ENCODE measurements around the gene CLCNKA.

CLCNKA gene

DNA sequence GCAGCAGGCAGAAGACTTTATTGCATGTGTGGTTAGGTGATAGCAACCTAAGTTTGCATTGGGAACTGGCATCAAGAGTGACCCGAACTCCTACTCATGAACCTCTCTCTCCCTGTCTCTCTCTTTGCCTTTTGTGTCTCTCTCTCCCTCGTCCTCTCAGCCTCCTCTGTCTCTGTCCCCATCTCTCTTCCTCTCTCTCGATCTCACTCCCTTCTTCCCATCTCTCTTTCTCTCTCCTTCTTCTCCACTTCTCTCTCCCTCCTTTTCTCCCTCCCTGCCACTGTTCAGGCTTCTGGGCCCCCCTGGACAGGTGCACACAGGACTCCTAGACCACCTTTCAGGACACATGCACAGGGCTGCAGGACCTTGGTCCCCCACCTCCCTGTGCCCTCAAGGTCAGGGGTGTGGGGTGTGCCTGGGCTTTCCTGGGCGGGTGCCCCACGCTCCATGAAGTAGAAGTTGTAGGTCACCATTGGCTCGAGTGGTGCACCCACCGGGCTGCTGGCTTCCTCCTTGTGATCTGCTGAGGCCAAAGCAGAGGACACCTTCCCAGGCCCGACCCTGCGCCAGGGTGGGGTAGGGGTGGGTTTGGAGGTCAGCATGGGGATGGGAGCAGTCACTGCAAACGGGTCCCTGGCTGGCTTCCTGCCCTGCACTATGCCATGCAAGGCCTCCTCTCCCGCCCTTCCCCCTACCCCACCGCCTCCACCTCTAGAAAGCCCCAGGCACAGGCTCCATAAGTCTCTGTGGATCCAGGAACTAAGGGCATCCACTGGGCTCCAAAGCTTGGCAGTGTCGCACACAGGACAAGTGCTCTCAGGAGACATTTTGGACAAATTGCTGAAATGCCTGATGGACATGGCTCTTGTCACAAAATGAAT lies 32.7 kb upstream of the CLCNKA start:
- Histone ChIP-seq H3K4me1 (ENCODE audit: insufficient read depth, poor library complexity, severe bottlenecking) (no peaks in the 10 kb centered on the region), H3K27ac (ENCODE audit: poor library complexity, severe bottlenecking) (no peak overlapping the region), H3K27me3 (ENCODE audit: insufficient read depth, poor library complexity, severe bottlenecking) (no peaks in the 10 kb centered on the region), H3K9me3 (ENCODE audit: severe bottlenecking) (no peaks in the 10 kb centered on the region), H3K4me3 (ENCODE audit: severe bottlenecking) (no peak overlapping the region), H3K36me3 (ENCODE audit: low read depth) (no peaks in the 10 kb centered on the region)
- ATAC-seq (ENCODE audit: low read depth) (no peak), DNase-seq (ENCODE audit: low spot score) (no peak)
- TF ChIP-seq, protein P1, sequence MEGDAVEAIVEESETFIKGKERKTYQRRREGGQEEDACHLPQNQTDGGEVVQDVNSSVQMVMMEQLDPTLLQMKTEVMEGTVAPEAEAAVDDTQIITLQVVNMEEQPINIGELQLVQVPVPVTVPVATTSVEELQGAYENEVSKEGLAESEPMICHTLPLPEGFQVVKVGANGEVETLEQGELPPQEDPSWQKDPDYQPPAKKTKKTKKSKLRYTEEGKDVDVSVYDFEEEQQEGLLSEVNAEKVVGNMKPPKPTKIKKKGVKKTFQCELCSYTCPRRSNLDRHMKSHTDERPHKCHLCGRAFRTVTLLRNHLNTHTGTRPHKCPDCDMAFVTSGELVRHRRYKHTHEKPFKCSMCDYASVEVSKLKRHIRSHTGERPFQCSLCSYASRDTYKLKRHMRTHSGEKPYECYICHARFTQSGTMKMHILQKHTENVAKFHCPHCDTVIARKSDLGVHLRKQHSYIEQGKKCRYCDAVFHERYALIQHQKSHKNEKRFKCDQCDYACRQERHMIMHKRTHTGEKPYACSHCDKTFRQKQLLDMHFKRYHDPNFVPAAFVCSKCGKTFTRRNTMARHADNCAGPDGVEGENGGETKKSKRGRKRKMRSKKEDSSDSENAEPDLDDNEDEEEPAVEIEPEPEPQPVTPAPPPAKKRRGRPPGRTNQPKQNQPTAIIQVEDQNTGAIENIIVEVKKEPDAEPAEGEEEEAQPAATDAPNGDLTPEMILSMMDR (IDR thresholded peaks at IDR 0.05; ENCODE audit: poor library complexity, severe bottlenecking) = no peak

DNA sequence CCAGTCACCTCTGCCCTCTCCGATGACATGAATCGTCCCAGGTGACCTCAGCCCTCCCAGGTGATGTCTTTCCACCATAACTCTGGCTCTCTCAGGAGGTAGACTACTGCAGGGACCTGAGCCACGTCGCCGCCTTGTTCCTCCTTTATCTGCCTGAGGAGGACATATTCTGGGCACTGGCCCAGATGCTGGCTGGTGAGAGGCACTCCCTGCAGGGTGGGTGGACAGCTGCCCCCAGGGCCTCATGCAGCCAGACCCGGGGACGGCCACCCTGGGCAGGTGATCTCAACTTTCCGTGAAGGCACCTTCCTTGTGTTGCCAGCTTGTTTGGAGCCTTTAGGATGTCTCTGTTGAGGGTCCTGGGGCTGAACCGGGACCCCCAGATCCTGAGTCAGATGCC lies 32.1 kb upstream of the CLCNKA start:
- H3K4me3 ChIP-seq (ENCODE audit: severe bottlenecking) = no peak overlapping the region
- ATAC-seq (ENCODE audit: low read depth) = no peak
- TF ChIP-seq, protein P1 (IDR thresholded peaks at IDR 0.05; ENCODE audit: poor library complexity, severe bottlenecking) = no peak

DNA sequence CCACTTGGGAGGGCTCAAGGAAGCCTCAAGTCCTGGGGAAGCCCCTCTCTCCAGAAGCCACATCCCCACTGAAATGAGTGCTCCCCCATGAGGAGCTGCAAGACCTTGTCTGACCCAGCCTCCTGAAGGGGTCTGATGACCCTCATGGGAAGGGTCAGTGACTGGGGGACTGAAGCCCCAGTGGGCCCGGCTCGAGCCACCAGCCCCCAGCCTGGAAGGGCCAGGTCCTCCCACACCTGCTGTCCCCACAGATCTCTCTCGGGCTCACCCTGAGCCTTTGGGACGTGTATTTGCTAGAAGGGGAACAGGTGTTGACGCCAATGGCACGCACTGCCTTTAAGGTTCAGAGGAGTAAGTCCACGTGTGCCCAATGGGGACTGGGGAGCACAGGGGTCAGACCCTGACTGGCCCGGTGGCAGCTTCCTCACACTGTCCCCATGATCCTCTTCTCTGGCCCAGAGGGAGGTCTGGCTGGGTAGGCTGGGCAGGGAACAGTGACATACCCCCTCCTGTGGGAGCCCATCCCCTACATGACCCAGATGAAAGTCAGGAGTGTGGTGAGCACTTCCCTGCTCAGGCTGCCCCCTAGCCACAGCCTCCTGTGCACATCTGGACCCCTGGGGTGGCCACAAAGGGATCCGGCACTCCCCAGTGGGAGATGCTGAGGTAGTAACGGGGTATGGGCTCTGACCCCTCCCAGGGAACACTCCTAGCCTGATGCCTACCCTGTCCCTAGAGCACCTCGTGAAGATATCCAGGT lies 30.2 kb upstream of the CLCNKA start:
- H3K4me1 ChIP-seq (ENCODE audit: insufficient read depth, poor library complexity, severe bottlenecking) = no peaks in the 10 kb centered on the region
- TF ChIP-seq, protein P1 (IDR thresholded peaks at IDR 0.05; ENCODE audit: poor library complexity, severe bottlenecking) = no peak
- no peaks in the 10 kb centered on the region for H3K36me3 ChIP-seq (ENCODE audit: low read depth)
- no peak for ATAC-seq (ENCODE audit: low read depth)
- H3K27me3 ChIP-seq (ENCODE audit: insufficient read depth, poor library complexity, severe bottlenecking) = no peaks in the 10 kb centered on the region
- H3K9me3 ChIP-seq (ENCODE audit: severe bottlenecking) = no peaks in the 10 kb centered on the region
- H3K27ac ChIP-seq (ENCODE audit: poor library complexity, severe bottlenecking) = no peak overlapping the region
- no peak for DNase-seq (ENCODE audit: low spot score)
- H3K4me3 ChIP-seq (ENCODE audit: severe bottlenecking) = no peak overlapping the region

More for the DNA sequence above, 32.1 kb upstream of the CLCNKA start:
- Histone ChIP-seq H3K27me3 (ENCODE audit: insufficient read depth, poor library complexity, severe bottlenecking) (no peaks in the 10 kb centered on the region), H3K36me3 (ENCODE audit: low read depth) (no peaks in the 10 kb centered on the region), H3K4me1 (ENCODE audit: insufficient read depth, poor library complexity, severe bottlenecking) (no peaks in the 10 kb centered on the region), H3K9me3 (ENCODE audit: severe bottlenecking) (no peaks in the 10 kb centered on the region), H3K27ac (ENCODE audit: poor library complexity, severe bottlenecking) (no peak overlapping the region)
- DNase-seq (ENCODE audit: low spot score) = no peak

DNA sequence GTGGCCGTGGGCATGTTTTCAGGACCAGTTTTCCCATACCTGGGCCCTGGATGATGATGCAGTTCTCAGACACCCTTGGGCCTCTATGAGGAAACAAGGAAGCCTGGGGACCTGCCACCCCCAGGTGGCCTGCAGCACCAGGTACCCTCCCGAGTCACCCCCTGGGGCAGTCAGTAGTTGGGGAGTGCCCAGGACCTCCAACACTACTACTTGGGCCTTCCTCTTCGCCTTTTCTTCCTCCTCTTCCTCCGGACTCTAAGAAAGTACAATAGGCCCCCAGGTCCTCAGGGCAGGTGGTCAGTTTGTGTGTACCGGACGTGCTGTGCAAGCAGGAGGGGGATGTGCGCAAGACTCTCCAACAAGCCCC lies 29.7 kb upstream of the CLCNKA start:
- H3K27ac ChIP-seq (ENCODE audit: poor library complexity, severe bottlenecking) = no peak overlapping the region

More for the DNA sequence above, 29.7 kb upstream of the CLCNKA start:
- Histone ChIP-seq H3K27me3 (ENCODE audit: insufficient read depth, poor library complexity, severe bottlenecking) (no peaks in the 10 kb centered on the region), H3K4me1 (ENCODE audit: insufficient read depth, poor library complexity, severe bottlenecking) (no peaks in the 10 kb centered on the region), H3K4me3 (ENCODE audit: severe bottlenecking) (no peak overlapping the region), H3K36me3 (ENCODE audit: low read depth) (no peaks in the 10 kb centered on the region), H3K9me3 (ENCODE audit: severe bottlenecking) (no peaks in the 10 kb centered on the region)
- DNase-seq (ENCODE audit: low spot score) (no peak), ATAC-seq (ENCODE audit: low read depth) (no peak)
- TF ChIP-seq, protein P1 (IDR thresholded peaks at IDR 0.05; ENCODE audit: poor library complexity, severe bottlenecking) = no peak

All from RWPE2 (cell line).